Cardiac muscle cell (in vitro differentiated cells and primary cell): ENCODE results near the gene TET2. TPM values are rescaled to one million over a fixed set of nuclear protein-coding genes. Genes with fewer than 3 reads are reported as not detected.
A peak's percentile ranks its signal among the peaks of the same experiment; 100 is the strongest.

Experiments
- DNase-seq, 2 donors: peaks; one replicate each; pipeline versions ENCODE4 v3.0.0 to v3.0.0-alpha.2; 2010 to 2017; ENCODE audit warnings: low read depth in 1 of 2, low spot score in 1 of 2
- H3K27ac ChIP-seq: fragments of 200-600 bp; sonication (generic); 2 replicates; pipeline ENCODE4 v1.5.1; 2016
- H3K27me3 ChIP-seq: fragments of 200-600 bp; sonication (generic); 2 replicates; pipeline ENCODE4 v1.6.0; 2016; ENCODE audit warnings: control low read depth
- H3K36me3 ChIP-seq: fragments of 200-600 bp; sonication (generic); 2 replicates; pipeline ENCODE4 v1.5.1; 2016; ENCODE audit warnings: control low read depth
- H3K4me1 ChIP-seq: fragments of 200-600 bp; sonication (generic); 2 replicates; pipeline ENCODE4 v1.8.1; 2017; ENCODE audit warnings: low read depth, mild to moderate bottlenecking, mixed run types
- H3K4me3 ChIP-seq: fragments of 200-600 bp; sonication (generic); 2 replicates; pipeline ENCODE4 v1.5.1; 2016; ENCODE audit warnings: mild to moderate bottlenecking
- H3K9me3 ChIP-seq: fragments of 200-600 bp; sonication (generic); 2 replicates; pipeline ENCODE4 v1.5.1; 2017; ENCODE audit warnings: low read depth, mild to moderate bottlenecking, control low read depth
- polyA plus RNA-seq: library from polyadenylated mRNA; unstranded; fragments of >200 nt; fragmentation: Nextera tagmentation; extraction: Ambion mirVana; gene quantifications from 2 replicates; pipeline ENCODE4 v1.2.1, GENCODE V29; 2016
- total RNA-seq: library from RNA; depleted of rRNA; stranded (reverse); fragments of >200 nt; gene quantifications from 2 replicates; pipeline ENCODE4 v1.2.3, GENCODE V29; 2016
- TF ChIP-seq, protein P1 (sequence below): IDR thresholded peaks from 2 replicates; pipeline ENCODE4 v1.5.1; 2012; ENCODE audit warnings: low read depth, mild to moderate bottlenecking, low read length

TET2 gene
- total and polyA plus RNA-seq, 2 experiments from 2014 or later = 10.5 to 23.3 TPM

- TF ChIP-seq, protein P1, sequence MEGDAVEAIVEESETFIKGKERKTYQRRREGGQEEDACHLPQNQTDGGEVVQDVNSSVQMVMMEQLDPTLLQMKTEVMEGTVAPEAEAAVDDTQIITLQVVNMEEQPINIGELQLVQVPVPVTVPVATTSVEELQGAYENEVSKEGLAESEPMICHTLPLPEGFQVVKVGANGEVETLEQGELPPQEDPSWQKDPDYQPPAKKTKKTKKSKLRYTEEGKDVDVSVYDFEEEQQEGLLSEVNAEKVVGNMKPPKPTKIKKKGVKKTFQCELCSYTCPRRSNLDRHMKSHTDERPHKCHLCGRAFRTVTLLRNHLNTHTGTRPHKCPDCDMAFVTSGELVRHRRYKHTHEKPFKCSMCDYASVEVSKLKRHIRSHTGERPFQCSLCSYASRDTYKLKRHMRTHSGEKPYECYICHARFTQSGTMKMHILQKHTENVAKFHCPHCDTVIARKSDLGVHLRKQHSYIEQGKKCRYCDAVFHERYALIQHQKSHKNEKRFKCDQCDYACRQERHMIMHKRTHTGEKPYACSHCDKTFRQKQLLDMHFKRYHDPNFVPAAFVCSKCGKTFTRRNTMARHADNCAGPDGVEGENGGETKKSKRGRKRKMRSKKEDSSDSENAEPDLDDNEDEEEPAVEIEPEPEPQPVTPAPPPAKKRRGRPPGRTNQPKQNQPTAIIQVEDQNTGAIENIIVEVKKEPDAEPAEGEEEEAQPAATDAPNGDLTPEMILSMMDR = no peak
- no peaks in the 10 kb centered on the region for H3K4me1 ChIP-seq
- H3K27ac ChIP-seq = no peak overlapping the region
- no peaks in the 10 kb centered on the region for H3K9me3 ChIP-seq
- peaks cover 10% of the 10 kb centered on the region for H3K36me3 ChIP-seq
- no peak overlapping the region for H3K4me3 ChIP-seq
- no peak for DNase-seq
- H3K27me3 ChIP-seq = no peaks in the 10 kb centered on the region
Measured at GRCh38 chr4:105243446-105243845, 96.8 kb downstream of the TET2 start.

GRCh38 chr4:105246712-105247111 is 100.0 kb downstream of the TET2 start:
- no peak overlapping the region for H3K27ac ChIP-seq

GRCh38 chr4:105248613-105249012 is 101.9 kb downstream of the TET2 start:
- H3K27me3 ChIP-seq = no peaks in the 10 kb centered on the region
- H3K27ac ChIP-seq = no peak overlapping the region
- H3K4me1 ChIP-seq = no peaks in the 10 kb centered on the region
- no peaks in the 10 kb centered on the region for H3K9me3 ChIP-seq
- H3K36me3 ChIP-seq = peaks cover 19% of the 10 kb centered on the region
- TF ChIP-seq, protein P1 = no peak
- no peak for DNase-seq
- no peak overlapping the region for H3K4me3 ChIP-seq

More at GRCh38 chr4:105246712-105247111, 100.0 kb downstream of the TET2 start:
- TF ChIP-seq, protein P1 = no peak
- no peaks in the 10 kb centered on the region for H3K27me3 ChIP-seq
- DNase-seq = peak in 1 of 2 donors; percentile 86
- no peak overlapping the region for H3K4me3 ChIP-seq
- H3K4me1 ChIP-seq = no peaks in the 10 kb centered on the region
- peaks cover 20% of the 10 kb centered on the region for H3K36me3 ChIP-seq
- H3K9me3 ChIP-seq = no peaks in the 10 kb centered on the region

- Histone ChIP-seq H3K27me3 (no peaks in the 10 kb centered on the region), H3K4me3 (no peak overlapping the region), H3K36me3 (peaks cover 27% of the 10 kb centered on the region), H3K4me1 (no peaks in the 10 kb centered on the region), H3K9me3 (no peaks in the 10 kb centered on the region), H3K27ac (no peak overlapping the region)
- TF ChIP-seq, protein P1 = no peak
- DNase-seq = peak in 1 of 2 donors; percentile 1
Measured at GRCh38 chr4:105257817-105258495, 111.3 kb downstream of the TET2 start.

GRCh38 chr4:105265689-105266088 is 119.0 kb downstream of the TET2 start:
- H3K4me1 ChIP-seq = peaks cover 10% of the 10 kb centered on the region
- no peaks in the 10 kb centered on the region for H3K9me3 ChIP-seq
- peaks cover 30% of the 10 kb centered on the region for H3K36me3 ChIP-seq
- DNase-seq = no peak
- no peak overlapping the region for H3K4me3 ChIP-seq
- no peaks in the 10 kb centered on the region for H3K27me3 ChIP-seq
- H3K27ac ChIP-seq = no peak overlapping the region
- TF ChIP-seq, protein P1 = no peak
